K562 treated with DMSO at 1 percent for 24 hours (cell line): Measurements from ENCODE around the gene SMCP. TPM values are rescaled to one million over a fixed set of nuclear protein-coding genes. Genes with fewer than 3 reads are reported as not detected.

ENCODE experiments used
- total RNA-seq: library from RNA; unstranded; fragments of 300-600 nt; gene quantifications from 2 replicates; pipeline ENCODE4 v1.2.3, GENCODE V29; 2022; ENCODE audit warnings: low read depth; ENCODE audit not compliant: insufficient read depth

SMCP gene, protein sequence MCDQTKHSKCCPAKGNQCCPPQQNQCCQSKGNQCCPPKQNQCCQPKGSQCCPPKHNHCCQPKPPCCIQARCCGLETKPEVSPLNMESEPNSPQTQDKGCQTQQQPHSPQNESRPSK
- total RNA-seq: not detected in 2 replicates

GRCh38 chr1:152878042-152878441 is at the start of gene SMCP:
Gene SMCP, plus strand, starts transcription at chr1:152878322. Its CDS starts 6,101 bp downstream, at chr1:152884423.

DNA sequence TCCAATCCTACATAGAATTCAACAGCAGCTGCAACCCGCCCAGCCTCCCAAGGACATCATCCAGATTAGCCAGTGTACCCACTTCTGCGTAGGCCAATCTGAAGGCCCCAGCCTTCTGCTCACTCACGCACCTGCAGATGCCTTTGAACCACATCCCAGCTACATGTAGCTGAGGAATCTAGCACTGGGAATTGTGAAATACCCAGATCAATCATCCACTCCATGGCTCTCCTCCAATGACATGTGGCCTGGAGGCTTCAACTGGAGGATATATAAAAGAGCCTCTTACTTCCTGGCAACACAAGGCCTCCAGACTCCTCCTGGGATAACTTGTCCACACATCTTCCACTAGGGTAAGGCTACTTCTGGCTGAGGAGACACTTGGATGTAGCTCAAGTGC is 35.6 kb upstream of the SMCP start, which contains the start of gene LCE6A:
Gene LCE6A (plus strand): TSS at position 301 of the 400 bp plus-strand sequence. CDS start 665 bp downstream, outside the sequence.

DNA sequence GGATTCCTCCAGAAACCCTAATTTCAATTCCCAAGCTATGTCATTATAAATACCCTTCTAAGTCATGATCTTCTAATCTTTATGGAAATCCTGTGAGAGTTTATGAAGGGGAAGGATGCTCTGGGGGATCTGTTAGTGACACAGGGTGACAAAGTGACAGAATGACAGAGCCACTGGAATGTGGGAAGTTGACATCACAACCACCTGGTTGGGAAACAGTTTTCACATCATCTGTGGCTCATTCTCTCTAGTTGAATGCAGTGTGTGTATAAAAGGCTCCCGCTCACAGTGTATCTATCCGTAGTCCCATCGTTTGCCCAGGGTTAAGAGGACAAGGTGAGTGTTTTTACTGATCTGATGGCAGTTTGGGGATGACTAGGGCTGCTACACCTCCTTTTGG is 18.4 kb upstream of the SMCP start, which contains the start of gene LCE7A:
Gene LCE7A (plus strand): TSS at position 301 of the 400 bp plus-strand sequence. CDS start 702 bp downstream, outside the sequence.

DNA sequence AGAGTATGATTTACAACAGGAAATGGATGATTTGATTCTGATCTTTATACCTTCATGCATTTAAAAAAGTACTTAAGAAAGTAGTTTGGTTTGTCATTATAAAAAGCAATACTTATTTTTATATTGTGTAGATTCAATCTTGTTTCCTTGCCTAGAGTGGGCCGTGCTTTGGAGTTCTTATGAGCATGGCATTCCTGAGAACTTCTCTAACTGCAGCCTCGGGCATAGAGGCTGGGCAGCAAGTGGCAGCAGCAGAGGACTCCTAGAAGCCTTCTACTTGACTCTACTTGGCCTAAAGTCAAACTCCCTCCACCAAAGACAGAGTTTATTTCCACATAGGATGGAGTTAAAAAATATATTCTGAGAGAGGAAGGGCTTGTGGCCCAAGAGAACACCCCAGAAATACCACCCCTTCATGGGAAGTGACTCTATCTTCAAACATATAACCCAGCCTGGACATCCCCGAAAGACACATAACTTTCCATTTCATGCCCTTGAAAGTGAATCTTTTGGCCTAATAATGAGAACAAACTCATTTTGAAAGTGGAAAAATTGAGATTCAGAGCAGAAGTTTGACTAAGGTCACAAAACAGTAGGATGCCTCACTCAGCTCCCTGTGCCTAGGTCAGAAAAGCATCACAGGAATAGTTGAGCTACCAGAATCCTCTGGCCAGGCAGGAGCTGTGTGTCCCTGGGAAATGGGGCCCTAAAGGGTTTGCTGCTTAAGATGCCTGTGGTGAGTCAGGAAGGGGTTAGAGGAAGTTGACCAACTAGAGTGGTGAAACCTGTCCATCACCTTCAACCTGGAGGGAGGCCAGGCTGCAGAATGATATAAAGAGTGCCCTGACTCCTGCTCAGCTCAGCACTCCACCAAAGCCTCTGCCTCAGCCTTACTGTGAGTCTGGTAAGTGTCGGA is 29.8 kb downstream of the SMCP start, which contains the start of gene IVL:
Gene IVL (plus strand): TSS at position 861 of the 916 bp plus-strand sequence. CDS start 1,252 bp downstream, outside the sequence.

Other genes with a start within 250 kb of the SMCP start
- gene LCE2D, start 214.9 kb upstream of the SMCP start, total RNA-seq: not detected in 2 replicates
- gene LCE2C, start 203.0 kb upstream of the SMCP start, total RNA-seq: not detected in 2 replicates
- not detected in 2 replicates for gene LCE2B, start 192.2 kb upstream of the SMCP start, total RNA-seq
- gene LCE2A, start 180.0 kb upstream of the SMCP start, total RNA-seq: not detected in 2 replicates
- not detected in 2 replicates for gene LCE4A, start 170.2 kb upstream of the SMCP start, total RNA-seq
- not detected in 2 replicates for gene KPRP, start 120.3 kb upstream of the SMCP start, total RNA-seq
- gene LCE1F, start 103.2 kb upstream of the SMCP start, total RNA-seq: not detected in 2 replicates
- not detected in 2 replicates for gene LCE1E, start 92.1 kb upstream of the SMCP start, total RNA-seq
- not detected in 2 replicates for gene LCE1D, start 81.6 kb upstream of the SMCP start, total RNA-seq
- not detected in 2 replicates for gene LCE1C, start 71.7 kb upstream of the SMCP start, total RNA-seq
- not detected in 2 replicates for gene LCE1B, start 66.4 kb upstream of the SMCP start, total RNA-seq
- not detected in 2 replicates for gene LCE1A, start 50.8 kb upstream of the SMCP start, total RNA-seq
- gene LCE6A, start 35.5 kb upstream of the SMCP start, total RNA-seq: not detected in 2 replicates
- gene LCE7A, start 18.3 kb upstream of the SMCP start, total RNA-seq: not detected in 2 replicates
- gene IVL, start 30.2 kb downstream of the SMCP start, total RNA-seq: not detected in 2 replicates
- not detected in 2 replicates for gene SPRR5, start 68.9 kb downstream of the SMCP start, total RNA-seq
- gene SPRR4, start 92.3 kb downstream of the SMCP start, total RNA-seq: not detected in 2 replicates
- not detected in 2 replicates for gene SPRR1A, start 105.8 kb downstream of the SMCP start, total RNA-seq
- gene SPRR3, start 123.4 kb downstream of the SMCP start, total RNA-seq: not detected in 2 replicates
- not detected in 2 replicates for gene SPRR1B, start 152.9 kb downstream of the SMCP start, total RNA-seq
- gene SPRR2D, start 162.8 kb downstream of the SMCP start, total RNA-seq: 13.6 and 13.7 TPM in 2 replicates
- not detected in 2 replicates for gene SPRR2A, start 179.2 kb downstream of the SMCP start, total RNA-seq
- not detected in 2 replicates for gene SPRR2B, start 193.3 kb downstream of the SMCP start, total RNA-seq
- gene SPRR2E, start 216.2 kb downstream of the SMCP start, total RNA-seq: not detected in 2 replicates
- not detected in 2 replicates for gene SPRR2F, start 235.2 kb downstream of the SMCP start, total RNA-seq